NCI-H82 treated with DMSO at 0.1 percent for 48 hours (cell line): ENCODE measurements around the gene CREBRF.
"Not testable (repeated sequence)": the region's sequence is repeated elsewhere in the genome, so short reads cannot be mapped to it uniquely, and the experiment has no call there.

Experiments used
- DNase-seq: peaks from one replicate; lab custom pipeline; 2025; ENCODE audit not compliant: unreplicated experiment; lab: John Stamatoyannopoulos, UW

CREBRF gene

GRCh38 chr5:173055983-173056782, at the start of gene CREBRF:
CREBRF (plus strand) TSS chr5:173056352; CDS start chr5:173080776, 24,424 bp downstream.
- DNase-seq = peak; percentile 68

- no peak for DNase-seq
These were observed 46.1 kb upstream of the CREBRF start for GRCh38 chr5:173010021-173010420.

- DNase-seq = no peak
These were observed 45.3 kb upstream of the CREBRF start for GRCh38 chr5:173010547-173011464.

- DNase-seq = no peak
These were observed 44.6 kb upstream of the CREBRF start for GRCh38 chr5:173011566-173011965.

GRCh38 chr5:173012882-173013281, 43.3 kb upstream of the CREBRF start:
- DNase-seq = no peak

GRCh38 chr5:173014671-173015070, 41.5 kb upstream of the CREBRF start:
- DNase-seq = no peak

GRCh38 chr5:173015192-173015591, 41.0 kb upstream of the CREBRF start:
- DNase-seq = no peak

- no peak for DNase-seq
These were observed 40.3 kb upstream of the CREBRF start for GRCh38 chr5:173015598-173016455.

- DNase-seq = no peak
These were observed 39.5 kb upstream of the CREBRF start for GRCh38 chr5:173016598-173017046.

GRCh38 chr5:173017087-173017486, 39.1 kb upstream of the CREBRF start:
- not testable (repeated sequence) for DNase-seq

GRCh38 chr5:173018358-173018757, 37.8 kb upstream of the CREBRF start:
- no peak for DNase-seq

GRCh38 chr5:173020154-173020581, 36.0 kb upstream of the CREBRF start:
- no peak for DNase-seq

GRCh38 chr5:173020643-173021042, 35.5 kb upstream of the CREBRF start:
- DNase-seq = no peak

GRCh38 chr5:173025651-173026050, 30.5 kb upstream of the CREBRF start:
- DNase-seq = no peak

- DNase-seq = no peak
These were observed 28.2 kb upstream of the CREBRF start for GRCh38 chr5:173027905-173028304.

- DNase-seq = no peak
These were observed 27.3 kb upstream of the CREBRF start for GRCh38 chr5:173028811-173029327.

GRCh38 chr5:173029499-173029921, 26.6 kb upstream of the CREBRF start:
- DNase-seq = no peak

- not testable (repeated sequence) for DNase-seq
These were observed 24.1 kb upstream of the CREBRF start for GRCh38 chr5:173032096-173032495.

GRCh38 chr5:173032730-173033129, 23.4 kb upstream of the CREBRF start:
- no peak for DNase-seq

GRCh38 chr5:173033923-173034322, 22.2 kb upstream of the CREBRF start:
- no peak for DNase-seq
